ENCODE data around the gene ASB11.
A peak's percentile ranks its signal among the peaks of the same experiment; 100 is the strongest.
"Not testable (repeated sequence)": the region's sequence is repeated elsewhere in the genome, so short reads cannot be mapped to it uniquely, and the experiment has no call there.

Gene ASB11

DNA sequence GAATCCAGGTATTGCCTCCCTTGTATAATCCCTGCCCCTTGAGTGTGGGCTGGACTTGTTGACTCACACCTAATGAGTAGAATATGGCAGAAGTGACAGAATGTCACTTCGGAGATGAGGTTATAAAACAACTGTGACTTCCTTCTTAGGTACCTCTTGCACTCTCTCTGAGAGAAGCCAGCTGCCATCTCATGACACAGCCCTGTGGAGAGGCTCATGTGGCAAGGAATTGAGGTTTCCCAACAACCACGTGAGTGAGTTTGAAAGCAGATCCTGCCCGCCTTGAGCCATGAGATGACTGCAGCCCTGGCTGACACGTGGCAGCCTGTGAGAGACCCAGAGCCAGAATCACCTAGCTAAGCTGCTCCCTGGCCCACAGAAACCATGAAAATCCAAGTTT lies 13.5 kb downstream of the ASB11 start:
- DNase-seq, result peak; percentile 61

DNA sequence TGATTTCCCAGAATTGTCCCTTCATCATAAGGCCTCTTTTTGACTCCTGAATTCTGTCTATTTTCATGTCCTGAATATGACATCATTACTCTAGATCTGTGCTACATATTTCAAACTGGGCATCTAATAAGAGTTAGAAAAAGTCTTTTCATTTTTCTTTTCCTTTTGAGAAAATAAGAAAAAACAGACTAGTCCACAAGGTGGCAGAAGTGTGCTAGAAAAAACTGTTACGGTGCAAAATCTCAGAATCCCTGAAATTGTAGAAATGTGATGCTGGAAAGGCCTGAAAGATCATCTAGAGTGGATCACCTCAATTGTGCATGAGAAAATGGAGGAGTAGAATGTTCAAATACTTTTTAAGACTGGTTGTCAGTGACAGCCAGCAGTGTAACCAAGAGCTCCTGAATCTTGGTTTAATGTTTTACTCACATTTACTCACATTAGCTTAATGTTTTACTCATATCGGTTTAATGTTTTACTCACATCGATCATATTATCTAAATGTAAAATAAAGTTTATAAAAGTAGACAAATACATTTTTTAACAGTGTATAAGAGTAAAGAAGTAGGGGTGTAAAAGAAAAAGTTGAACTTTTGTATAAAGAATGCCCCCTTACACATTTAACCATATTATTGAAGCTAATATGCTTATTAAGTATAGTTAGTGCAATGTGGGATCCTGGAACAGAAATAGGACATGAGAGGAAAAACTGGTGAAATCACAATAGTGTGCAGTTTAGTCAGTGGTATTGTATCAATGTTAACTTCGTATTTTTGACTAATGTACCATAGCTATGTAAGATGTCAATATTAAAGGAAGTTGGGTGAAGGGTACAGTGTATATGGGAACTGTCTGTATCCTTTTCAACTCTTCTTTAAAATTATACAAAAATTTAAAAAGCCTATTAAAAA lies 15.2 kb downstream of the ASB11 start:
- peak; percentile 21 for DNase-seq

DNA sequence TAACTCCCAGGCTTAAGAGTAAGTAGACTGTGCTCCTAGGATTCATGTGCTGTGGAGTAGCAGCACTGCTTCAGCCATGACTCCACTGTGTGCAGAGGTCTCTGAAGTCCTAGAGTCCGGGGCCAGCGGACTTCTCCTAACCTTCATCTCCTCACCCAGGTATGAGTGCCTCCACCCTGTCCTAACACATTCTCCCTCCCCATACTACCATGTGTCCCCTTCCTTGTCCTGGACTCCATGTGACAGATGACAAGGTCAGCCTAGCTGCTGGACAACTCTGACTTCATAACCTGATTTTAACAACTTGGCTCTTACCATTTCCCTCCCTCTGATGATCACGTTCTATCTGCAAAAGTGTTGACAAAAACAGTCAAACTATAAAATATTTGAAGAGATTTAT lies 16.7 kb downstream of the ASB11 start:
- no peak for DNase-seq

DNA sequence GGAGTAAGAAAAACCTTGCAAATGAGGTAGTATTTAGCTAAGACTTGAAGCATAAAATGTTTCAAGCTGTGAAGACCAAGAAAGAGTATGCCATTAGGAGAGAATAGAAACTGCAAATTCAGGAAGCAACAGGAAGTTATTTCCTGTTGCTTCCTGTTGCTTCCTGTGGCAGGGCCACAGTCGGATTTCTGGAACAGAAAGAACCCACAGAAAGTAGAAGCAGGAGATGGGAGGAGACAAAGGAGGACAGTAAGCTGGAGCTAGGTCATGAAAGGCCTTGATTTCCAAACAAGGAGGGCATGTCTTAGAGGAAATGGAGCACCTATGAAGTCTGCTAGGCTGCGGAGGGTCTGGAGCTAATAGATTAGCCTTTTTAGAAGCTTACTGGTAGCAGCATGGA lies 17.2 kb downstream of the ASB11 start:
- no peak for DNase-seq

DNA sequence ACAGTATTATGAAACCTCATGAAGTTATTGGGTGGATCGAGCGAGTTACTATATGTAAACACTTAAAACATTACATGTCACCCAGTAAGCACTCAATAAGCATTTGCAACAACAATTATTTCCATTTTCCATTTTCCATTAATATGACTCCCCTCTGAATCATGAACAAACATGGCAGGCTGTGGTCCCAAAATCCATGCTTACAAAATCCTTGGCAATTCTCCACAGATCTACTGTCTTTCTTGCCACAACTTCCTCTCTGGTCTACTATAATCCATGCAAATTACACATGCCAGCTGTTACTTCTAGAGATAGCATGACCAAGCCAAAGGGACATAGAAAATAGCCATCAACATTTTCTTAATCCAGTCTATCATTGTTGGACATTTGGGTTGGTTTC lies 22.0 kb downstream of the ASB11 start:
- no peak for DNase-seq

DNA sequence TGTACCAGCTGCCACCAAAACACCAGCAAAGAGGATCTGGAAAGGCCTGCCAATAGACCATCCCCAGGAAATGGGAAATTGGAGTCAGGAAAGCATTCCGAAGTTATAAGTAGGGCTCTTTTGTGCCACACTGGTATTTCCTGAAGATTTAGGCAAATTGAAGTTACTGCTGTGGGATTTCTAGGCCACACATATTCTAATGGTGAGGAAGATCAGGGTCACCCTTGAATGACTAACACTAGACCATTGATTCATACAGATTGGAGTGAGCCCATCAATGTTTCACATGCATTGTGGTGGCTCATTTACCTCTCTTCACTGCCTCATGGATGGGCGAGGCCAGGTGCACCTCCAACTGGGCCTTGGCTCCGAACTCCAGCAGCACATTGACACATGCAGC lies 22.6 kb downstream of the ASB11 start:
- no peak for DNase-seq

DNA sequence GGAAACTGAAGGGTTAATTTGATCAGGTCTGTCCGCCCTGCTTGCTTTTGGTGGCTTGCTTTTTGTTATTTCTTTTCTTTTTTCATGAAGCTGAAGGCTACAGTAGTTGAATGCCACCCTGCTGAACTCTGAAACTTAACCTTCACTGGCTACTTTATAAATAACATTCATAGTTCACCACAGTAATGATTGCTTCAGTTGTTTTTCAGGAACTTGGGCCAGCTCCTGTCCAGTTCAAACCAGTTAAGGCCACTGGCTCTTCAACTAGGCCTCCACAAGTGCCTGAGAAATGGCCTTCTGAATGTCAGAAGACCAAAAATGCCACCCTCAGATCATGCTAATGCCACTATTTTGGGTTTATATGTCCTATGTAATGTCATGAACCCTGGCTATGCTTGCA lies 37.8 kb downstream of the ASB11 start:
- DNase-seq, result no peak

DNA sequence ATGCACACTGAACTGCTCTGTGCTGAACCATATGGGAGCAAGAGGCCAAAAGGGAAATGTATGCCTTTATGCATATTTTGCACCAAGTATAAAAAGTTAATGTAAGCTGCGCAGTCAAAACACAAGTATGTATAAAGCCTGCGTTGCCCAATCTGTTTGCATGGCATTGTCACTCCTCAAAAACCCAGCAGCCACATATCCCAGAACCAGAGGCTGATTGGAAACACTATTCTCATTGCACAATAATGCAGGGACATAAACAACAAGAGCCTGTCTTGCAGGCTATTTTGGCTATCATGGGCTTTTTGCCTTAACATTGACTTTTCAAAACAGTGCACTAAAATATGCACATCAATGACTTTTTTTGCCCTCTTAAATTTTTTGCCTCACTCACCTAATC lies 40.5 kb downstream of the ASB11 start:
- no peak for DNase-seq

DNA sequence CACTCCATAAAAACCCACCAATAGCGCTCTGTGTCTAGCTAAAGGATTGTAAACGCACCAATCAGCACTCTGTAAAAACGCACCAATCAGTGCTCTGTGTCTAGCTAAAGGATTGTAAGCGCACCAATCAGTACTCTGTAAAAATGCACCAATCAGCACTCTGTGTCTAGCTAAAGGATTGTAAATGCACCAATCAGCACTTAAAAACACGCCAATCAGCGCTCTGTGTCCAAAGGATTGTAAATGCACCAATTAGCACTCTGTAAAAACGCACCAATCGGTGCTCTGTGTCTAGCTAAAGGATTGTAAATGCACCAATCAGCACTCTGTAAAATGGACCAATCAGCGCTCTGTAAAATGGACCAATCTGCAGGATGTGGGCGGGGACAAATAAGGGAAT lies 42.2 kb downstream of the ASB11 start:
- not testable (repeated sequence) for DNase-seq

DNA sequence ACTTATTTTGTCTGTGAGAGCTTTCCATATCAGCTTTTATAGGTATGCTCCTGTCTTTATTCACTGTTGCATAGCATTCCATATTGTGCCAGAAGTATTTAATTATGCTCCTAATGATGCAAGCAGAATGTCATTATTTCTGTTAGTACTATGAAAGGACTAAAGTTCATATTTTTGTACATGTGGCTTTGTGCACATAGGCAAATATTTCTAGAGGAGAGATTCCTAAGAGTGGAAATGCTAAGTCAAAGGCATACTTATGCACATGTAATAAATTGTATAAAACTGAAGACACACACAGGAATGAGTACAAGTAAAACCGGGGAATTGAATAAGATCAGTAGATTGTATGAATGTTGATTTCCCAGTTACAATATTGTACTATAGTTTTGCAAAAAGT lies 43.7 kb downstream of the ASB11 start:
- DNase-seq, result no peak

DNA sequence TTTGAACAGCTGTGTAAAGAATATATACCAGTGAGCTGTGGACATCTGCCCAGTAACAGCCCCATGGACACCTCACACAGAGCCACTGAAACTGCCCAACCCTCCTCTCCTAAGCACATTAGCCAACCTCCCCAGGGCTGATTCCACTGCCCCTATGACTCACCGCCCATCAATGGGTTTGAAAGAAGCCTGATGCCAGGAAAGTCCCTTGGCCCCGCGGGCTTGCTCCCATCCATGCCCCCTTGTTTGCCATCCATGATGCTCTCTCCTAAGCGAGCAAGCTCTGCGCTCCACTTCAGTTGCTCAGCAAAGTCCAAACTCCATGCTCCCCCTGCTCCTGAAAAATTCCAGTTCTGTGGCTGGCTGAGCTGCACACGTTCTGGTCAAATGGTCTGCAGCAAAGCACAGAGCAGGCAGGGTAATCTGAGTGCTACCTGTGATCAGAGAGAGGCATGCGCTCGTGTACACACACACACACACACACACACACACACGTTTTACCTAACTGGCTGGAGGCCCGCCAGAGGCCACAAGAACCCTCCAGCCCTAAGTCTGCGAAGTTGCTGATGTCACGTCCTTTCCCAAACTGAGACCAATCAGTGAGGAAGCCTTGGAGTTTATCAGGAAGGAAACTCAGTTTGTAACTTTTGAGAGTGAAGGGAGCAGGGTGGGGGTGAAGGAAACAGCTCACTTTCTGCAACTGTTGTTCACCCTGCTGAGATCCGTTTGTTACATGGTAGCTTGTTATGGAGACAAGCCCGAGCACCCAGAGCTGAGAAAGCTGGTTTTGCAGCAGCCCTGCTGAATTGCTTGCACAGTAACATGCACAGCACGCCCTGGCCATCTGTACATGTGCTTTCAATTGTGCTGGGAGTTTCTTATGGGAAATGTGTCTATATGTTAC lies 45.6 kb downstream of the ASB11 start, which contains the start of gene ASB9:
Gene ASB9, minus strand, starts transcription at position 466 of the 904 bp plus-strand sequence. Its CDS starts 209 bp downstream, at position 257.
- DNase-seq, result no peak

DNA sequence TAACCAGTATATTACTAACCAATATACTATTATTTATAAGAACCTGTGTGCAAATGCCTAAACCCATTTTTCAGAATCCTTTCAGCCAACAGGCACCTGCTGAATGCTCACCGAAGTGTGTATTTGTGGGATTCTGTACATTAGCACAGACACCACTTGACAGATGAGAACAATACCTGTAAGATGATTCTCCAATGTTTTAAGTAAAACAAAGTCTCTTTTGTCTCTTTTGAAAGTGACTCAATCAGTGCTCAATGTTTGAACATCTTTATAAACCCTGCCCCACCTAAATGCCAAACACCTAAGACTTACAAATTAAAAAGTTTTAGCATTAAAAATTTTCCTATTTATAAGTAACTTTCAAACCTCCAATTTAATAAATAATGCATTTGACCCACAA lies 46.3 kb downstream of the ASB11 start:
- DNase-seq, result no peak

DNA sequence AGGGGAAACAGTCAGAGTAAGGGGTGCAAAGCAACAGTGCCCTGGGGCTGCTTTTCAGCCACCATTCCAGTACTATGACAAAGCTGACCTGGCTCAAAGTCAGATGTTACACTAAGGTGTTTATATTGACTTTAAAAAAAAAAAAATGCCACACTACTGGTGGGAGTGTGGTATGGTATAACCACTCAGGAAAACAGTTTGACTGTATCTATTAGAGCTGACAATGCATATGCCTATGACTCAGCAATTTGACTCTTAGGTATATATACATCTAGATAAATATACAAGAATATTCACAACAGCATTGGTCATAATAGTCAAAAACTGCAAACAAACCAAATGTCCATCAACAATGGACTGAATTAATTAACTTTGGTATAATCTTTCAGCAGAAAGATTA lies 60.6 kb downstream of the ASB11 start:
- no peak for DNase-seq

DNA sequence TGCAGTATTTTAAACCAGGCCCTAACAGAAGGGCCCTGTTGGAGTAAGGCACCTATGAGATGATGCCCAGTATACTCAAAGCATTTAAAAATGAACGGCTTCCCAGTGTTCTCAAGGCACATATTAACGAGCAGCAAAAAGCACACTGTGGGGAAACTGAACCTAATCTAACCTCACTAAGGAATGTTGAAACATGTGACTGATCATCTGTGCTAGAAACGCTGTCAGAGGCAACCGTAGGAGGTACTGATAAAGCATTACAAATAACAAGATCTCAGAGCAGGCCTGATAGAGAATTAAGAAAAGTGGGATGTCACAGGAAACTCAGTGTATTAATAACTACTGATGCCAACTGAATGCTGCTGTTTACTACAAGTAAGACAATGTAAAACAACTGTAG lies 69.5 kb downstream of the ASB11 start:
- no peak for DNase-seq

DNA sequence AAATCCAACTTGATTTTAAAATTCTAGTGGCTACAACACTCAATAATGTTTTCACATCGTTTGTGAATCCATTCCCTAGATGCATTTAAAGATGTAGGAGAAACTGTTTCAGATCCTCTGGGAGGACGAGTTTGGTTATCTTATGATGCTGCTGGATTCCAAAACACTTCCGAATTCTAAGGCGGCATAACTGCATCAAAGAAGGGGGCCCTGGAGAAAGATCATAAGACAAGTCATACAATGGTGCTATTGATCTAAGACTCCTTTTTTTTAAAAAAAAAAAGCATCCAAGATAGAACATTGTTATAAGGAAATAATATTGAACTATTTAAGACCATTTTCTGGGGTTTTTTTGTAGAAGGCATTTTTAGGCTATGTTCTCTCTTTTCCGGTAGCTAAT lies 71.0 kb downstream of the ASB11 start:
- no peak for DNase-seq

DNA sequence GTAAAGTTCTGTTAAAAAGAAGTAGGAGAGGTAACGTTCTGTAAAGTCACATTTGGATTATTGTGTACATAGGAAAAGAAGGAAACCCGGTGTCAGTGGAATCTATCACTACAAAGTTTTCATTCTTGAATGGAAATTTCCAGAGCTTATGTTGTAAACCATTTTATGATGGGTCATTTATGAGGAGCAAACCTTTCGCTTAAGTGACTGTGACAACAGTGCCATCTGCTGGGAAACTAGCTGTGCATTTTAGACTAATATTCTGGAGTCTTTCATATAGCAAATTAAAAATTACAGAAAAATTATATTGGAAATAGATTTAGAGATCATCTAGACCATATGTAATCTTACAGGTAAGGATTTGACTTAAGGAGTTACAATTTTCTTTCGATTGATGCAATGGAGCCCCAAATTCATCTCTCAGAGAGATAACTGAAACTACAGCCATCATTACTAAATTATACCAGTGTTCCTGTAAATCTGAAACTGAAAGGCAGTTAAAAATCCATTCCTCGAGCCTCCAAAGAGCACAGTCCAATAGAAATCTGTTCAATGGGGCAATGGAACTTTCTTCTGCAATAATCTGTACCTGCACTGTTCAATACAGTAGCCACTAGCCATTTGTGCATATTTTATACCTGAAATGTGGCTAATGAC lies 72.4 kb downstream of the ASB11 start:
- DNase-seq, result peak; percentile 48

DNA sequence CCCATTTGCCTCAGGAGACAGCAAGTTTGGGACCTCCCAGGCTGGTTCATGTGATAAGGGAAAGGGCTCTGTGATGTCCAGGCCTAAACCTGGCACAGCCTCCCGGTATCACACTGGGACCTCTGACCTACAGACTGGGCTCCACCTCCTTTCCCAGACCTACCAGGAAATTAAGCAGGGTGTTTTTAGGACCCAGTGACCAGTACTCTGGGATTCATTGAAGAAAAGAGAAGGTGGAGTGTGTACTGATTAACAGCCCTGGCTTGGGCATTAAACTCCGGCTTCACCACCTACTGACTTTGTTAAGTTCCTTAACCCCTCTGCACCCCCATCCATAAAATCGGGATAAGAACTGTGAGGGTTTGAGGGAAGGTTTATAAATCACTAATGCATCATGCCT lies 74.1 kb downstream of the ASB11 start:
- no peak for DNase-seq

DNA sequence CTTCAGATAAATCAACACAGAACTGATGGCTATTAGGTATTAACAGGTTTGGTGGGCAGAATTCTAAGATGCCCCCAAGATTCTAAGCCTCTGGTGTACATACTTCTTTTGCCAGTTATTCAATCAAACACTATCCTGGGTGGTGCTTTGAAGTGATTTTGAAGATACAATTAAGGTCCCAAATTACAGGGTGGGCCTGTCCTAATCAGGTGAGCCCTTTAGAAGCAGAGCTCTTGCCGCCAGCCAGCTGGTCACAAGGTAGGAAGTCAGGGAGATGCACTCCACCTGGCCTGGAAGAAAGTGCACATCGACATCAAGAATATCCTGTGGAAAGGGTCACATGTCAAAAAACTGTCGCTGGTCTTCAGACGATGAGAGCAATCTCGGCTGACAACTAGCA lies 75.0 kb downstream of the ASB11 start:
- DNase-seq, result no peak

DNA sequence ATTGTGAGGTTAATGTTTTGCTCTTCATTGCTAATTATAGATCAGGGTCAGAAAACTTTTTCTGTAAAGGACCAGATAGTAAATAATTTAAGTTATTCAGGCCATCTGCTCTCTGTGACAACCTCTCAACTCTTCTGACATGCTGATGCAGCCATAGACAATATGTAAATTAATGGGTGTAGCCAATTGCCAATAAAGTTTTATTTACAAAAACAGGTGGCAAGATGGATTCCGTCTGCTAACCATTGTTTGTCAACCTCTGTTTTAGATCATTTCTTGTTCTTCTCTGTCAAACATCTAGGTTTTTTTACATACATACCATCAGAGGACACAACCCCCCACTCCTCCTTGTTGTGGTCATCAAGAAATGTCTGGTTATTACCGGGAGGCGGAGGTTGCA lies 79.3 kb downstream of the ASB11 start:
- DNase-seq, result no peak

DNA sequence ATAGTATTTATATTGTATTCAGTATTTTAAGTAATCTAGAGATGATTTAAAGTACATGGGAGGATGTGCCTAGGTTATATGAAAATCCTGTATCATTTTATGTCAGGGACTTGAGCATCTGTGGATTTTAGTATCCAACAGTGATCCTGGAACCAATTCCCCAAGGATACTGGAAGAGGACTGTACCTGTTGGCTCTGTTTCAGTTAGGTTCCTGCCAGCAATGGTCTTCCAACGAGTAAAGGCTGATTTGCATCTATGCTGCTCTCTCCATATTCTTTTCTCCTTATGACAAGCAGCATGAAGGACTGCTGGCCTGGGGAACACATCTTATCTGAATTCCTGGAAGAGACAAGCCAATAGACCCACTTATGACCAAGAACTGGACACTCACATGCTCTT lies 80.4 kb downstream of the ASB11 start:
- no peak for DNase-seq

DNA sequence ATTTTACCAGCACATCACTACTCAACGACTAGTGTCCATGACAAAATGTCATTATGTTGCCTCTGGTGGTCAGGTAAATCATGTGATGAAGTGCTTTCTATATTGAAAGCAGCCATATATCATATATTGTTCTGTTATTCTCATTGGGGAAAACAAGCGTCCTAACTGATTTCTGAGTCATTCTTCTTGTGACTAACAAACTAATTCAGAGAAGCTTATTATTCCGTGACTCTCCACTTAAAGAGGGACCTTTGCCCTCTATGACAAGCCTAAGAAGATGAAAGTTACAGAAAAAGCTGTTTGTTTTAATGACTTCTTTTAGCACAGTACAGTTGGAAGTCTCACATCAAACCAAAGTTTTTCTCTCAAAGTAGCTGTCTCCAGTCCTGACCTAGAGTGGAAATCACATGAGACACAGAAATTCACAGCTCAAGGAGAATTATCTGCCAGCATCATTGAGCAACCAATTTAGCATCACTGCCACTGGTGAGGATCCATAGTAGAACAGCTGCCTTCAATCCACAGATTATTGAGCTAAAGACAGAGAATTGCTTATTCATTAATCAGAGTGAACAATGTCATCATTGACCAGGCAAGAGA lies 81.9 kb downstream of the ASB11 start:
- no peak for DNase-seq
